ENCODE results near the gene ELP4. TPM values are rescaled to one million over a fixed set of nuclear protein-coding genes. Genes with fewer than 3 reads are reported as not detected.

The ELP4 gene
- total RNA-seq, 1 experiment from 2014 or later, result 19.4 TPM

- Histone ChIP-seq H3K9ac (ENCODE audit: low read length) (peak within 1 kb of the TSS; percentile 74), H3K9me3 (ENCODE audit: low read length) (no peaks in the 10 kb centered on the region), H3K79me2 (ENCODE audit: low read length) (peaks cover 39% of the 10 kb centered on the region), H3K4me1 (ENCODE audit: insufficient read depth, low read length) (peaks cover 36% of the 10 kb centered on the region), H3K27me3 (ENCODE audit: low read length) (no peaks in the 10 kb centered on the region), H4K20me1 (ENCODE audit: low read length) (no peaks in the 10 kb centered on the region), H3K36me3 (ENCODE audit: low read depth, low read length) (no peaks in the 10 kb centered on the region), H3K27ac (ENCODE audit: low read length) (peak within 1 kb of the TSS; percentile 57), H3F3A (ENCODE audit: low read length, unreplicated experiment) (no peaks in the 10 kb centered on the region), H3K4me2 (ENCODE audit: low read length) (peak within 1 kb of the TSS; percentile 99), H3K4me3 (ENCODE audit: low read length) (peak within 1 kb of the TSS; percentile 93), H3K9me2 (replicated peaks; ENCODE audit: low read length) (no peaks in the 10 kb centered on the region), H2AFZ (ENCODE audit: low read length) (peak within 1 kb of the TSS; percentile 94)
- no peak for TF ChIP-seq EZH2phosphoT487 (IDR thresholded peaks at IDR 0.05; ENCODE audit: borderline replicate concordance, low read length)
- TF ChIP-seq EZH2 (IDR thresholded peaks at IDR 0.05; ENCODE audit: low read length, unreplicated experiment), result no peak
- no peak for TF ChIP-seq CTCF (conservative IDR thresholded peaks at IDR 0.05; ENCODE audit: low read depth, low read length)
- ATAC-seq, result peak; percentile 39
- intact Hi-C loops (cut with micrococcal nuclease), result loop anchor here (1.0 to 5.0 kb wide), 3 partner anchors 127 to 302 kb away; partner anchors contain the start of genes ELP4 and IMMP1L
- peak; percentile 74 for DNase-seq
- ChIA-PET POLR2A (ENCODE audit: unreplicated experiment) (interaction anchor here (1.0 kb wide), 1 partner anchor 302 kb away, joined by 4 read pairs; no protein-coding TSS in a partner anchor), CTCF (interaction anchor here (0.6 to 0.9 kb wide), 2 partner anchors 63 to 147 kb away, joined by 3 read pairs; no protein-coding TSS in a partner anchor)
- BruUV-seq (replicated peaks), result TSS peak; percentile 36
Measured at GRCh38 chr11:31810779-31811647, 301.4 kb downstream of the ELP4 start, which contains the start of gene PAX6. Gene PAX6, minus strand, starts transcription at chr11:31811322. Its CDS starts 4,911 bp downstream, at chr11:31806411.

GRCh38 chr11:31812383-31813381, 303.1 kb downstream of the ELP4 start:
- POLR2A ChIA-PET (ENCODE audit: unreplicated experiment), result interaction anchor here (0.6 kb wide), 1 partner anchor 57 kb away, joined by 3 read pairs; no protein-coding TSS in a partner anchor

More at GRCh38 chr11:31812383-31813381, 303.1 kb downstream of the ELP4 start:
- Histone ChIP-seq H4K20me1 (ENCODE audit: low read length) (no peaks in the 10 kb centered on the region), H3K4me1 (ENCODE audit: insufficient read depth, low read length) (peaks cover 35% of the 10 kb centered on the region), H3K9me2 (replicated peaks; ENCODE audit: low read length) (no peaks in the 10 kb centered on the region), H3K4me3 (ENCODE audit: low read length) (peak overlapping the region; percentile 74), H3K27me3 (ENCODE audit: low read length) (no peaks in the 10 kb centered on the region), H3K36me3 (ENCODE audit: low read depth, low read length) (no peaks in the 10 kb centered on the region), H3K27ac (ENCODE audit: low read length) (peak overlapping the region; percentile 57), H3K79me2 (ENCODE audit: low read length) (peaks cover 27% of the 10 kb centered on the region), H3K9ac (ENCODE audit: low read length) (peak overlapping the region; percentile 74), H3K9me3 (ENCODE audit: low read length) (no peaks in the 10 kb centered on the region), H3F3A (ENCODE audit: low read length, unreplicated experiment) (no peaks in the 10 kb centered on the region), H2AFZ (ENCODE audit: low read length) (peak overlapping the region; percentile 94), H3K4me2 (ENCODE audit: low read length) (peak overlapping the region; percentile 97)
- TF ChIP-seq CTCF (conservative IDR thresholded peaks at IDR 0.05; ENCODE audit: low read depth, low read length), result no peak
- no peak for TF ChIP-seq EZH2phosphoT487 (IDR thresholded peaks at IDR 0.05; ENCODE audit: borderline replicate concordance, low read length)
- TF ChIP-seq EZH2 (IDR thresholded peaks at IDR 0.05; ENCODE audit: low read length, unreplicated experiment), result no peak
- intact Hi-C loops (cut with micrococcal nuclease), result loop anchor here (1.0 to 5.0 kb wide), 4 partner anchors 58 to 194 kb away; no protein-coding TSS in a partner anchor
- DNase-seq, result peak; percentile 42
- no TSS peak for BruUV-seq (replicated peaks)
- CTCF ChIA-PET, result interaction anchor here (0.6 to 0.9 kb wide), 2 partner anchors 130 to 146 kb away, joined by 3 read pairs; no protein-coding TSS in a partner anchor
- peak; percentile 11 for ATAC-seq

Measured in PC-3 (cell line).